Activated CD4-positive, alpha-beta T cell treated with anti-CD3 and anti-CD28 coated beads for 36 hours (primary cell): ENCODE data around the gene STRIP2. TPM values are rescaled to one million over a fixed set of nuclear protein-coding genes. Genes with fewer than 3 reads are reported as not detected.

Source experiments
- ATAC-seq: fragments of 200-7000 bp; cut with Tn5 transposase; one replicate; pipeline ENCODE4 v1.10.0; 2021; ENCODE audit warnings: mild to moderate bottlenecking, moderate library complexity
- CTCF ChIA-PET: fragments of 350-600 bp; sonication (Branson Sonifier 250); formaldehyde crosslinking; loops from one replicate; lab custom pipeline; 2021; ENCODE audit warnings: antibody characterized with exemption; lab: Charles Lee
- POLR2A ChIA-PET: fragments of 350-600 bp; sonication (Branson Sonifier 250); formaldehyde crosslinking; loops from one replicate; lab custom pipeline; 2021; ENCODE audit warnings: antibody characterized with exemption, inconsistent platforms; lab: Charles Lee
- DNase-seq: peaks from one replicate; pipeline ENCODE4 v3.0.0-alpha.2; 2020
- H3K27ac Mint-ChIP-seq: one replicate; pipeline ENCODE4 v1.8.0; 2021; ENCODE audit warnings: mixed read lengths
- H3K27me3 Mint-ChIP-seq: one replicate; pipeline ENCODE4 v1.8.0; 2021; ENCODE audit warnings: mixed read lengths
- H3K36me3 Mint-ChIP-seq: one replicate; pipeline ENCODE4 v1.8.0; 2021; ENCODE audit warnings: low read depth, mixed read lengths
- H3K4me1 Mint-ChIP-seq: one replicate; pipeline ENCODE4 v1.8.0; 2021; ENCODE audit warnings: mixed read lengths
- H3K4me3 Mint-ChIP-seq: one replicate; pipeline ENCODE4 v1.8.0; 2021; ENCODE audit warnings: mild to moderate bottlenecking, moderate library complexity, mixed read lengths
- H3K9me3 Mint-ChIP-seq: one replicate; pipeline ENCODE4 v1.8.0; 2021; ENCODE audit warnings: low read depth, mixed read lengths
- intact Hi-C, 2 experiments: fragments of 100-400 bp; cut with DNase I in 1 of 2; cut with micrococcal nuclease in 1 of 2; formaldehyde crosslinking; loops; one replicate each; pipeline versions ENCODE4 v1.14.2 to v1.15.1; 2022 to 2024; cut with DNase I, micrococcal nuclease
- total RNA-seq, 2 experiments: library from RNA; stranded (reverse); gene quantifications; one replicate each; pipeline ENCODE4 v1.2.3, GENCODE V29; 2021

Gene STRIP2, protein sequence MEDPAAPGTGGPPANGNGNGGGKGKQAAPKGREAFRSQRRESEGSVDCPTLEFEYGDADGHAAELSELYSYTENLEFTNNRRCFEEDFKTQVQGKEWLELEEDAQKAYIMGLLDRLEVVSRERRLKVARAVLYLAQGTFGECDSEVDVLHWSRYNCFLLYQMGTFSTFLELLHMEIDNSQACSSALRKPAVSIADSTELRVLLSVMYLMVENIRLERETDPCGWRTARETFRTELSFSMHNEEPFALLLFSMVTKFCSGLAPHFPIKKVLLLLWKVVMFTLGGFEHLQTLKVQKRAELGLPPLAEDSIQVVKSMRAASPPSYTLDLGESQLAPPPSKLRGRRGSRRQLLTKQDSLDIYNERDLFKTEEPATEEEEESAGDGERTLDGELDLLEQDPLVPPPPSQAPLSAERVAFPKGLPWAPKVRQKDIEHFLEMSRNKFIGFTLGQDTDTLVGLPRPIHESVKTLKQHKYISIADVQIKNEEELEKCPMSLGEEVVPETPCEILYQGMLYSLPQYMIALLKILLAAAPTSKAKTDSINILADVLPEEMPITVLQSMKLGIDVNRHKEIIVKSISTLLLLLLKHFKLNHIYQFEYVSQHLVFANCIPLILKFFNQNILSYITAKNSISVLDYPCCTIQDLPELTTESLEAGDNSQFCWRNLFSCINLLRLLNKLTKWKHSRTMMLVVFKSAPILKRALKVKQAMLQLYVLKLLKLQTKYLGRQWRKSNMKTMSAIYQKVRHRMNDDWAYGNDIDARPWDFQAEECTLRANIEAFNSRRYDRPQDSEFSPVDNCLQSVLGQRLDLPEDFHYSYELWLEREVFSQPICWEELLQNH
- total RNA-seq: 10 to 100 TPM; 41.3 to 51.8 TPM

DNA sequence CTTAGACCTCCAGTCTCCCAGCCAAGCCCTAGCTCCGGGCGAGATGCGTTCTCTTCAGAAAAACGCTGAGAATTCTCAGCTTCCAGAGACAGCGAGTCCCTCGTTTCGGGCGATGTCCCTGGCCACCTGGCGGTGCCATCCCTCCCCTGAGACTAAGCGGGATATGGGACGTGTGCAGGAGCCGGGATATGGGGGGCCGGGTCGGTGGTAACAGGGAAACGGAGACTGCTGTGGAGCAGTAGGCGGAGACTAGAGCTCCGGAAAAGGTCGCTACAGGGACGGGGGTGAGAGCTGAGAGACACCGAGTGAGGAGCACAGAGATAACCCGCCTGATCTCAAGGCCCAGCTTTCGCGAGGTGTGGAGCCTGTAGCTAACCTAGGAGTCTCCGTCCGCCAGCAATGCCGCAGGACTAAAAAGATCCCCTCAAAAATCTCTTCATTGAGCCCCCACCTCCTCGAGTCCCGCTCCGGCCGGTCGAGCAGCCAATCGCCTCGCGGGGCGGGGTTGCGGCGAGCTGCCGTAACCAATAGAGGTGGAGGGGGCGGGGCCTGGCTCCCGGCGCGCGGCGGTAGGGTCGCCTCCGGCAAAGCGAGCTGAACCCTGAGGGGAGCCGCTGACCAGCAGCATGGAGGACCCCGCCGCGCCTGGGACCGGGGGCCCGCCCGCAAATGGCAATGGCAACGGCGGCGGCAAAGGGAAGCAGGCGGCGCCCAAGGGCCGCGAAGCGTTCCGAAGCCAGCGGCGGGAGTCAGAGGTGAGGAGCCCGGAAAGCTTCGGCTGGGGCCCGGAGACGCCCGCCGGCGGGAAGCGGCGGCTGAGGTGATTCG lies at the start of gene STRIP2:
Gene STRIP2, plus strand, starts transcription at position 586 of the 828 bp plus-strand sequence. Its CDS starts 41 bp downstream, at position 627.
- peak within 1 kb of the TSS; percentile 91 for H3K27ac Mint-ChIP-seq
- peak; percentile 80 for ATAC-seq
- DNase-seq: peak; percentile 96
- peaks cover 24% of the 10 kb centered on the region for H3K36me3 Mint-ChIP-seq
- H3K9me3 Mint-ChIP-seq: no peaks in the 10 kb centered on the region
- H3K4me1 Mint-ChIP-seq: peaks cover 33% of the 10 kb centered on the region
- intact Hi-C loops: loop anchor here (1.0 to 10.0 kb wide), 16 partner anchors 29 to 979 kb away; partner anchors contain the start of genes CALU (in 1 of the 2), HILPDA (in 1 of the 2), NRF1 (in 1 of the 2) and SMKR1 (in 1 of the 2)
- ChIA-PET CTCF (interaction anchor here (0.6 to 5.0 kb wide), 14 partner anchors 9 to 427 kb away, joined by 3 to 46 read pairs (median 4); no protein-coding TSS in a partner anchor), POLR2A (interaction anchor here (1.0 to 1.6 kb wide), 3 partner anchors 8 to 517 kb away, joined by 3 to 12 read pairs (median 4); no protein-coding TSS in a partner anchor)
- H3K27me3 Mint-ChIP-seq: peaks cover 7% of the 10 kb centered on the region
- peak within 1 kb of the TSS; percentile 90 for H3K4me3 Mint-ChIP-seq

GRCh38 chr7:129385116-129385515 lies 49.1 kb upstream of the STRIP2 start:
- intact Hi-C loops: no loop called here
- H3K27me3 Mint-ChIP-seq: no peaks in the 10 kb centered on the region
- no peak overlapping the region for H3K27ac Mint-ChIP-seq
- H3K4me3 Mint-ChIP-seq: no peak overlapping the region
- peak; percentile 21 for ATAC-seq
- H3K36me3 Mint-ChIP-seq: peaks cover 8% of the 10 kb centered on the region
- POLR2A ChIA-PET: no interaction called here
- CTCF ChIA-PET: interaction anchor here (0.5 to 1.7 kb wide), 4 partner anchors 9 to 167 kb away, joined by 3 to 10 read pairs (median 4); no protein-coding TSS in a partner anchor
- DNase-seq: no peak
- H3K9me3 Mint-ChIP-seq: no peaks in the 10 kb centered on the region
- H3K4me1 Mint-ChIP-seq: peaks cover 16% of the 10 kb centered on the region

DNA sequence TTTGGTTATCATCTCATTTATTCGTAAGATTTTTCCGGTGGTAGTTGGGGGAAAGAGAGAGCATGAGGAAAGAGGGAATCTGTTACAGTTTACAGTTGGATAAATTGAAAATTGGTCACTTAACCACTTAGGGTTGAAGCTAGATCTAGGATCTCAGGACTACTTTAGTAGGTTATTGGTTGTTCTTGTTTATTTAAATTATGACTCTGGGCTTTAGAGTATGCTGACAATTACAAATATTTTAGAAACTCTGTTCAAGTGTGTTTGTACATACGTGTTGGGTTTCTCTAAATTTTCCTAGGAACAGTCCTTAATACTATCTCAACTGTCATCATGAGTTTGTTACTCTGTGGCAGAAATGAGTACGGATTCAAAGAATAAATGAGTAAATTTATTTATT lies 48.6 kb upstream of the STRIP2 start:
- Mint-ChIP-seq H3K27me3 (no peaks in the 10 kb centered on the region), H3K36me3 (peaks cover 8% of the 10 kb centered on the region)
- POLR2A ChIA-PET: no interaction called here

DNA sequence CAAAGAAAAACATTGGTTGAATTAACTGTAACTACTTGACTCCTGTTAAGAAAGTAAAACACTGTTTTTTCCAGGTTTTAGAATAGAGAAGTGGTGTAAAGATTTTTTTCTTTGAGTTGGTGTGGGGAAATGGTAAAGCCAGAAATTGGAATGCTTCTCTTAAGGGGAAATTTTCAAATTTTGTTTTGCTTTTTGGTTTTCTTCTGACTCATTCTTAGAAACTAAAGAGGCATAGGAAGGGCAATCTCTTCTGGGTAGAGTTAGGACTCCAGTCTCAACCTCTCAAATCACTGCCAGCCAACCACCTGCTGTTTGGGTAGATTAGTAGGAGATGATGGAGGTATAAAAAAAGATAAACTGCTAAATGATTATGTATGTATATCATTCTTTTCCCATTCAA lies 47.7 kb upstream of the STRIP2 start:
- ATAC-seq (peak; percentile 75), DNase-seq (no peak)
- no peaks in the 10 kb centered on the region for H3K9me3 Mint-ChIP-seq
- no peak overlapping the region for H3K27ac Mint-ChIP-seq
- ChIA-PET POLR2A (interaction anchor here (0.6 kb wide), 1 partner anchor 1636 kb away, joined by 7 read pairs; no protein-coding TSS in a partner anchor), CTCF (interaction anchor here (0.6 to 6.3 kb wide), 6 partner anchors 10 to 647 kb away, joined by 3 to 41 read pairs (median 6); partner anchors contain the start of gene CALU)
- H3K4me1 Mint-ChIP-seq: peaks cover 16% of the 10 kb centered on the region
- H3K4me3 Mint-ChIP-seq: no peak overlapping the region
- no peaks in the 10 kb centered on the region for H3K27me3 Mint-ChIP-seq
- peaks cover 8% of the 10 kb centered on the region for H3K36me3 Mint-ChIP-seq
- intact Hi-C loops: no loop called here

More for the DNA sequence above, 48.6 kb upstream of the STRIP2 start:
- H3K4me3 Mint-ChIP-seq: no peak overlapping the region
- ATAC-seq: no peak
- CTCF ChIA-PET: interaction anchor here (0.5 to 1.7 kb wide), 3 partner anchors 11 to 167 kb away, joined by 4 to 10 read pairs (median 5); no protein-coding TSS in a partner anchor
- no peaks in the 10 kb centered on the region for H3K9me3 Mint-ChIP-seq
- H3K27ac Mint-ChIP-seq: no peak overlapping the region
- no peak for DNase-seq
- intact Hi-C loops: no loop called here
- H3K4me1 Mint-ChIP-seq: peaks cover 16% of the 10 kb centered on the region

DNA sequence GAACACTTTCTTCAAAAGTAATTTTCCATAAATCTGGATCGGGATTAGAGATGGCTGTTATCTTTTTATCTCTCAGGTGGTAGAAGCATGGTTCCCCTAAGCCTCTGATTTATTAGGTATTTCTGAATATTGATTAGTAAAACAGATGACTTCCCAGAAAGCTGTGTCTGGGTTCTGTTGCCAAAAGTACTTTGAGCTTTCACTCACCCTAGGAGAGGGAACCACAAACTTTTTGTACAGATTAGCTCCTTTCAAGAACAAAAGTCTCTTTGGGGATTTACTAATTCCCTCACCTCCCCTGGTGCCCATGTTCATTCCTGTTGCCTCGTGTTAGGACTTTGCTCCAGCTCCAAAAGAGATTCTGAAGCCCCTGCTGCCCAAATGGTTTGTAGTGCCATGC lies 46.7 kb upstream of the STRIP2 start:
- Mint-ChIP-seq H3K27ac (no peak overlapping the region), H3K4me3 (no peak overlapping the region), H3K27me3 (no peaks in the 10 kb centered on the region), H3K9me3 (no peaks in the 10 kb centered on the region), H3K4me1 (peaks cover 12% of the 10 kb centered on the region), H3K36me3 (peaks cover 5% of the 10 kb centered on the region)
- ChIA-PET POLR2A (no interaction called here), CTCF (interaction anchor here (0.5 to 6.3 kb wide), 8 partner anchors 11 to 169 kb away, joined by 3 to 41 read pairs (median 6); no protein-coding TSS in a partner anchor)
- no peak for DNase-seq
- no peak for ATAC-seq
- intact Hi-C loops: no loop called here

- Mint-ChIP-seq H3K9me3 (no peaks in the 10 kb centered on the region), H3K36me3 (peaks cover 6% of the 10 kb centered on the region), H3K4me3 (no peak overlapping the region), H3K27ac (no peak overlapping the region), H3K4me1 (peaks cover 9% of the 10 kb centered on the region), H3K27me3 (no peaks in the 10 kb centered on the region)
- intact Hi-C loops: no loop called here
- ATAC-seq: no peak
- CTCF ChIA-PET: interaction anchor here (0.6 to 6.3 kb wide), 8 partner anchors 8 to 262 kb away, joined by 3 to 41 read pairs (median 7); no protein-coding TSS in a partner anchor
- DNase-seq: no peak
- POLR2A ChIA-PET: no interaction called here
These were observed 45.7 kb upstream of the STRIP2 start for GRCh38 chr7:129388333-129389098.

- peaks cover 10% of the 10 kb centered on the region for H3K36me3 Mint-ChIP-seq
- no peak overlapping the region for H3K4me3 Mint-ChIP-seq
- ATAC-seq (no peak), DNase-seq (no peak)
- no peaks in the 10 kb centered on the region for H3K27me3 Mint-ChIP-seq
- no peaks in the 10 kb centered on the region for H3K9me3 Mint-ChIP-seq
- no peak overlapping the region for H3K27ac Mint-ChIP-seq
- intact Hi-C loops: no loop called here
- CTCF ChIA-PET: interaction anchor here (1.1 to 6.3 kb wide), 6 partner anchors 9 to 172 kb away, joined by 3 to 41 read pairs (median 9); no protein-coding TSS in a partner anchor
- POLR2A ChIA-PET: no interaction called here
- H3K4me1 Mint-ChIP-seq: peaks cover 9% of the 10 kb centered on the region
These were observed 44.4 kb upstream of the STRIP2 start for GRCh38 chr7:129389829-129390228.

DNA sequence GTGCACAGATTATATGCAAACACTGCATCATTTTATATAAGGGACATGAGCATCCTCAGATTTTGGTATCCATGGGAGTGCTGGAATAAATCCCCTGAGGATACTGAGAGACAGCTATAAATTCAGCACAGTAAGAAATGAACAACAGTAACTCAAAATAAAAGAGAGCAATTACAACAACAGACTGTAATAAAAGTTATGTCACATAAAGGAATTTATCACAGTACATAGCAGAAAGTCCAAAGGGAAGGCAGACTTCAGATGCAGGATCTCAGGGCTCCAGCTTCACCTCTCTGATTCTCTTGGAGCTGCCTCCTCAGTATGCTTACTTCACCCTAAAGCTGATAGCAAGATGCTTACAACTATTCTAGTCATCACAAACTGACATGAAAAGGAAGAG lies 43.9 kb upstream of the STRIP2 start:
- peaks cover 8% of the 10 kb centered on the region for H3K4me1 Mint-ChIP-seq
- ATAC-seq (no peak), DNase-seq (no peak)
- CTCF ChIA-PET: interaction anchor here (1.7 to 6.3 kb wide), 4 partner anchors 10 to 19 kb away, joined by 6 to 41 read pairs (median 9); no protein-coding TSS in a partner anchor
- no peak overlapping the region for H3K27ac Mint-ChIP-seq
- intact Hi-C loops: no loop called here
- peaks cover 10% of the 10 kb centered on the region for H3K36me3 Mint-ChIP-seq
- POLR2A ChIA-PET: no interaction called here
- H3K27me3 Mint-ChIP-seq: no peaks in the 10 kb centered on the region
- no peak overlapping the region for H3K4me3 Mint-ChIP-seq
- no peaks in the 10 kb centered on the region for H3K9me3 Mint-ChIP-seq

- H3K36me3 Mint-ChIP-seq: peaks cover 8% of the 10 kb centered on the region
- no peak overlapping the region for H3K27ac Mint-ChIP-seq
- H3K9me3 Mint-ChIP-seq: no peaks in the 10 kb centered on the region
- H3K4me1 Mint-ChIP-seq: peaks cover 1% of the 10 kb centered on the region
- CTCF ChIA-PET: interaction anchor here (0.7 to 6.3 kb wide), 4 partner anchors 15 to 265 kb away, joined by 3 to 41 read pairs (median 7); no protein-coding TSS in a partner anchor
- no peaks in the 10 kb centered on the region for H3K27me3 Mint-ChIP-seq
- H3K4me3 Mint-ChIP-seq: no peak overlapping the region
- POLR2A ChIA-PET: no interaction called here
- ATAC-seq: no peak
- intact Hi-C loops: no loop called here
- DNase-seq: no peak
These were observed 42.6 kb upstream of the STRIP2 start for GRCh38 chr7:129391546-129392171.
